HG03135 (cell line): Measurements from ENCODE around the gene ARRDC2.
"Not testable (repeated sequence)": the region's sequence is repeated elsewhere in the genome, so short reads cannot be mapped to it uniquely, and the experiment has no call there.

ENCODE experiments used
- ATAC-seq: cut with Tn5 transposase; IDR thresholded peaks from one replicate; pipeline ENCODE4 v1.9.1; 2021; ENCODE audit warnings: mild to moderate bottlenecking, moderate library complexity; ENCODE audit not compliant: unreplicated experiment

Gene ARRDC2

DNA sequence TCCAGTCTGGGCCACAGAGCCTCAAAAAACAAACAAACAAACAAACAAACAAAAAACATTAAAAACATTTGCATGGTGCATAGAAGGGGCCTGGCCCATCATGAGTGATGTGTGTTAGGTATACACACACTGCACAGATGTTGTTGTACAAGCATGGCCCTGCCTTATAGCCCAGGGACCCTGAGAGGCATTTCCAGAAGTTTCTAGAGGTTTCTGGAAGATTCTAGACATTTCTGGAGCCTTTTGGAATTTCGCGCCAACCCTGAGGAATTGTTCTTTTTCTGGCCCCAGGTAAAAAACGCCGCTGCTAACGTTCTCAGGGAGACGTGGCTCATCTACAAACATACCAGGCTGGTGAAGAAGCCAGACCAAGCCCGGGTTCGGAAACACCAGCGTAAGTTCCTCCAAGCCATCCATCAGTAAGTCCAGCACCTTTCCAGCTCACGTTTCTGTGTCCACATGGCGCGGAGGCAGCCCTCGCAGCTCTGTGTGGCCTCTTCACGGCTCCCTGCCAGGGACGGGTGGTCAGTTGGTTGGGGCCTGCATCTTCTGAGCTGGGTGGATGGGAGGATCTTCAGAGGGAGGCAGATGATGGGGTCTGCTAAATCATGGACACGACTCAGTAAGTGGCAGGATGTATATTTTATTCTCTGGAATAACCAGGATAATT is 18.4 kb upstream of the ARRDC2 start:
- no peak for ATAC-seq

DNA sequence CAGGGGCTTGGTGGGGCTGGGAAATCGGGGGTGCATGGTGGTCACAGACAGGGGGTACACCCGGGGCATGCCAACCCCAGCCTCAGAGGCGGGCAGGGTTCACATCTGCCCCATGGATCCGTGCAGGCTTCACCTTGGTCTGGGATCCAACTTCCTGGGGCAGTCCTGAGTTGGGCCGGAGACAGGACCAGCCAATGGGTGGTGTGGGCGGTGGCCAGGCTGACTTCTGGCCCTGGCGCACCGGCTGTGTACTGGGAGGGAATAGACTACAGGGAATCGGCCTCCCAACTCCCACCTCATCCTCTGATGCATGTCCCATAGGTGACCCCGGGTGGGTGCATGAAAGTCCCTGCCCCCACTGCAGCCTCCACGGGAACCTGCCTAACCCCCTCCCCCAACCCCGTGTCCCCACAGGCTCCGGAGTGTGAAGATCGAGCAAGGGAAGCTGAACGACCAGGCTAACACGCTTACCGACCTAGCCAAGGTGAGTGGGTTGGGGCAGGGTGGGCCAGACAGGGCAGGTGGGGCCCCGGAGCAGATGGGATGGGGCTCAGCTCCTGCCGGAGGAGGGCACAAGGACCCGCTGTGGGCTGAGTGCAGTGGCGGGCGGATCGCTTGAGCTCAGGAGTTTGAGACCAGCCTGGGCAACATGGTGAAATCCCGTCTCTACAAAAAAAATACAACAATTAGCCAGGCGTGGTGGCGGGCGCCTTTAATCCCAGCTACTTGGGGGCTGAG is 14.7 kb upstream of the ARRDC2 start:
- no peak for ATAC-seq

DNA sequence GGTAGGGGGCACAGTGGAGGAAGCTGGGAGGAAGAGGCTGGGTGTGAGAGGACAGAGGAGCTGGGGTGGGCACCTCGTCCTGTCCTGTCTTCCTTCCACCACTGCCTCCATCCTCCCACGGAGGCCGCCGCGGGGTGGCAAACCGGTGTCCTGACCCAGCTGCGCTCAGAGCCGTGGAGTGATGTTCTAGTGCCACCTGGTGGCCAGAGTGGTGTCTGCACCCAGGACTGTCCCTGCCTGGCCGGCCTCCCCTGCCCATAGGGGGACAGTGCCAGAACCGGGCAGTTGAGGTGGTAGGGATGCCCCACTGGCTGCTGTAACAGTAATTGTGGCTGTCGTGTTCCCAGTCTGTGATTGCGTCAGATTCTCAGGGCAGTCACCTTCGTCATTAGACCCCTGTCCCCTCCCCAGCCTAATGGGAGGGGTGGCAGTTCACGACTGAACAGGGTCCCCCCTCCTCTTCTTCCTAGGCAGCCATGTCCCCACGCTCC is 11.1 kb upstream of the ARRDC2 start:
- ATAC-seq: no peak

DNA sequence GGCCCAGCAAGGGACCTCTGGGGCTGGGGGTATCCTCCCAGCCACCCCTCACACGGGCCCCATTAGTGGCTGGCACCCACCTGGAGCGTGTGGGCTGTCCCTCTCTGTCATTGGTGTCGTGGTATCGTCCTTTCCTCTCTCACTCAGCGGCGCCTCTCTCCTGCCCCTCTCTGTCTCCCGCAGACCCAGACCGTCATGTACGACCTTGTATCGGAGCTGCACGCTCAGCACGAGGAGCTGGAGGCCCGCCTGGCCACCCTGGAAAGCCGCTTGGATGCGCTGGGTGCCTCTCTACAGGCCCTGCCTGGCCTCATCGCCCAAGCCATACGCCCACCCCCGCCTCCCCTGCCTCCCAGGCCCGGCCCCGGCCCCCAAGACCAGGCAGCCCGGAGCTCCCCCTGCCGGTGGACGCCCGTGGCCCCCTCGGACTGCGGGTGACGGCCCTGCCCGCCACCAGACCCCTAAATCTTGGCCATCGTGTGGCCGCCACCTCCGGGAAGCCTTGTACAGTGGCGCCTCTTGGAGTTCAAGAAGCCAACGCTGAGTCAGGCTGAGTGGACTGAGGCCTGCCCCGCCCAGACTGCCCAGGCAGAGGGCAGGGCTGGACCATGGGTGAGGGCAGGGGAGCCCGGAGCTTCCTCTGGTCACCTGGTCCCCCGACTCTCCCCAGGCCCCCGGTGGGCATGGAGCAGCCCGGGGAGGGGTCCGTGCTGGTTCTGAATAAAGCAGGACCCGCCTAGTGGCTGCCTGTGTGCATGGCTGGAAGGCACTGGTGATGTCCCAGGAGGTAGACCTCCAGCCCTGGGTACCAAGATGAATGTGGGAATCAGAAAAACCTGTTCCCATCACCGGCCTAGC is 9.8 kb upstream of the ARRDC2 start:
- ATAC-seq: no peak

DNA sequence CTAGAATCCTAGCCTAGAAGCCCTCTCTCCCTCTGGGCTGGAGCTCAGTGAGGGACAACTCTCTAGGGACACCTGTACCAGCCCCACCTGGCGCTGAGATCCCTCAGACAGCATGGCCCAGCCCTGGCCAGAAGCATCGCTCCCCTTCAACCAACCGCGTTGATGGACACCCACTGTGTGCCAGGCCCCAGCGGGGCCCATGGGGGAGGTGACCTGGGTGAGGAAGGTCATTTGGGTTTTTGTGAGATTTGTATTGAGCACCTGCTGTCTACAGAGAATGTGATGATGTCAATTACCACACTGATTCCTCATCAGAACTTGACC is 9.2 kb upstream of the ARRDC2 start:
- ATAC-seq: no peak

DNA sequence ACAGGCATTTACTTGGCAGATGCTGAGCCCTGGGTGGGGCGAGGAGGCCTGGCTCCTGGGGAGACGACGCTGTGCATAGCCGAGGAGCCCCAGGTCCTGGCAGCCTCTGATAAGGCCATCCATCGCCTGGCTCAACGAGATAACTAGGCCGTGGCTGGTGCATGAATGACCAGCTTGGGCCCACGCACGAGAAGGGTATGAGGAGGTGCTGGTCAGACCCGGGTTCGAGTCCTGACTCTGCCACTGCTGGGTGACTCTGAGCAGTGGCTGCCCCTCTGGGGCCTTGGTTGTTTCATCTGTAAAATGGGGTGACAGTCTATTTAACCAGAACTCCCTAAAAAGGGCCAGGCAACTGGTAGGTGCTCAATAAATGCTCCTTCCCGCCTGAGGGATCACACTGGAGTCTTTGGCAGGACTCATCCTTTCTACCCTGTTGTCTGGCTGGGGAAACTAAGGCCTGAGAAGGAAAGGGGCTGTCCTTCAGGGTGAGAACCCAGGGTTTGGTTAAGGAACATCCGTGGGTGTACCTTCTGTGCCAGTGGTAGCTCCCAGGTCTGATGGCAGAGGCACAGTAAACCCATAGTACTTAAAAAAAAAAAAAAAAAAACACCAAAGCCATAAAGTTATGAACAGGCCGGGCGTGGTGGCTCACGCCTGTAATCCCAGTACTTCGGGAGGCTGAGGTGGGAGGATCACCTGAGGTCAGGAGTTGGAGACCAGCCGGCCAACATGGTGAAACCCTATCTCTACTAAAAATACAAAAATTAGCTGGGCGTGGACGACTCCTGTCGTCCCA is 8.1 kb upstream of the ARRDC2 start:
- ATAC-seq: no peak

DNA sequence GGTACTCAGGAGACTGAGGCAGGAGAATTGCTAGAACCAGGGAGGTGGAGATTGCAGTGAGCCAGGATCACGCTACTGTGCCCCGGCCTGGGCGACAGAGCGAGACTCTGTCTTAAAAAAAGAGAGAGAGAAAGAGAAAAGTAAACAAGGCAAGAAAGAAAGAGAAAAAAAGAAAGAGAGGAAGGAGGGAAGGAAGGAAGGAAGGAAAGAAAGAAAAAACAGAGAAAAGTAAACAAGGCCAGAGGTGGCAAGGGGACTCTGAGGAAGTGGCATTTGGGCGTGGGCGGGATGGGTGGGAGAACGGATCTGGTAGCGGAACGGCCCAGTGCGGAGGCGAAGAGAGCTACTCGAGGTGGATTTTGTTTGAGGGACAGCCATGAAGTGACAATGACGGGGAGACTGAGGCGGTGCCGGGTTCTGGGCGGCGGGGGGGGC is 7.5 kb upstream of the ARRDC2 start:
- ATAC-seq: peak; percentile 11

DNA sequence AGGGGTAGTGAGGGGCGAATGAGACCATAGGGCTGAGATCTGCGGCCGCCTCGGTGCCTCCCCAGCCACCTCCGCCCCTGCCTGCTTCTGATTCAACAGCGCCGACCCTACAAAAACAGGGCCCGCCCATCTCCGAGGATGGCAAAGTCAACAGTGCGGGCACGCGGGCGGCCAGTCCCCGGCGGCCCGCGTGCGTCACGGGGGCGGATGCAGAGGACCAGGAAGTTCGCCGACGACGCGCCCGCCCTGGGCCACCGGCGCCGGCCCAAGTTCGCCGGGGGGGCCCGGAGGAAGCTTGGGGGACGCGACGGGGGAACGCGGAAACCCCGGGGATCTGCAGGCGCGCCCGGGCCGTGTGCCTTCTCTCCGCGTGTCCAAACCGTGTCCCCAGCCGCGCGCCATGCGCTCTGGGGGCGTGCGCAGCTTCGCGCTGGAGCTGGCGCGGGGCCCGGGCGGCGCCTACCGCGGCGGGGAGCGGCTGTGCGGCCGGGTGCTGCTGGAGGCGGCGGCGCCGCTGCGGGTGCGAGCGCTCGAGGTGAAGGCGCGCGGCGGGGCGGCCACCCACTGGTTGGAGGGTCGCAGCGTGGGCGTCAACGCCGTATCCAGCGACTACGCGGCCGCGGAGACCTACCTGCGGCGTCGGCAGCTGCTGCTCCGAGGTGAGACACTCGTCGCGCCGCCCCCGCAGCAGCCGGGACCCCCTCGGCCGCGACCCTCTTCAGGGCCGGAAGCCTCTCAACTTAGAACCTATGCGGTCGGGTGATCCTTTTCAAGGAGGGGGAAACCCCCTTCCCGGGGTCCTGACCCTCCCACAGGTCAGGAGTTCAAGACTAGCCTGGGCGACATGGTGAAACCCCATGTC is 6.8 kb upstream of the ARRDC2 start:
- peak; percentile 56 for ATAC-seq

DNA sequence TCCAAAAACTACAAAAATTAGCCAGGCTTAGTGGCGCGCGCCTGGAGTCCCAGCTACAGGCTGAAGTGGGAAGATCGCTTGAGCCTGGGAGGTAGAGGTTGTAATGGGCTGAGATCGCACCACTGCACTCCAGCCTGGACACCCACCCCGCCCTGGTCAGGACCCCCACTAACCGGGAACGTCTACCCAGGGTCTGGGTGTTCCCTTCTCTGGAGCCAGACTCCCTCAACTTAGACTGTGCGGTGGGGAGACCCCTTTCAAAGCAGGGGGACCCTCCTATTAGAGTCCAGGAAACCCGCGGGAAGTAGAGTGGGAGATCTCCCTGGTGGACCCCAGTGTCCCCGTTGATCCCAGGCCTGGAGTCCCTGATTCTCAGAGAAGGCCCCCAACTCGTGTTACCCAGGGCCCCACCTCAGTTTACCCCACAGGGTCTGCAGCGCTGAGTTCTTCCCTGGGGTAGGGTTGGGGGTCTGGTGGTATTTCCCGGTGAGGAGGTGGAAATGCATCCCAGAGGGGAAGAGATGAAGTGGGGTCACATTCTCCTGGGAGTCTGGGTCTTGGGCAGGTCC is 6.1 kb upstream of the ARRDC2 start:
- no peak for ATAC-seq

DNA sequence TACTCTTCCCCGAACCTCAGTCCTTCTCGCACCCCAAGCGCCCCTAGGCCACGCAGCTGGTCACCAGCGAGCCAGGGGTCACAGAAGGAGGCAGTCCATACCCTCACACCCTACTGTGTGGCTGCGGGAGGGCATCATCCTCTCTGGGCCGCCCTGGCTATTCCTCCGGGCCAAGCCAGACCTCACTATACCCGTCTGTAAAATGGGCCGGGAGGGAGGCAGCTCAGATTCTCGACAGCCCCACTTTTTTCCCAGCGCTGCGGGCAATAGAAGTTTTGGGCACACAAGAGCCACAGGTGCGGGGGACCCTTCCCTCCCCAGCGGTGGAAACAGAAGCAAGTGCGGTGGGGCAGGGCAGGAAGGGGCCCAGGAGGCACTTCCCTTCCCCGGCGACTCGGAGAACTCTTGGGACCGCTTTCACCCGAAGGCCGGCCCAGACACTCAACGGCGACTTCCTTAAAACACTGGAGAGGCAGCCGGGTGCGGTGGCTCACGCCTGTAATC is 5.6 kb upstream of the ARRDC2 start:
- no peak for ATAC-seq

DNA sequence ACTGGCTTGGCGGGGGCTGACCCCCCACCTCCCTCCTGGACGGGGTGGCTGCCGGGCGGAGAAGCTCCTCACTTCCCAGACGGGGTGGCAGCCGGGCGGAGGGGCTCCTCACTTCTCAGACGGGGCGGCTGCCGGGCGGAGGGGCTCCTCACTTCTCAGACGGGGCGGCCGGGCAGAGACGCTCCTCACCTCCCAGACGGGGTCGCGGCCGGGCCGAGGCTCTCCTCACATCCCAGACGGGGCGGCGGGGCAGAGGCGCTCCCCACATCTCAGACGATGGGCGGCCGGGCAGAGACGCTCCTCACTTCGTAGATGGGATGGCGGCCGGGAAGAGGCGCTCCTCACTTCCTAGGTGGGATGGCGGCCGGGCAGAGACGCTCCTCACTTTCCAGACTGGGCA is 2.2 kb upstream of the ARRDC2 start:
- not testable (repeated sequence) for ATAC-seq

DNA sequence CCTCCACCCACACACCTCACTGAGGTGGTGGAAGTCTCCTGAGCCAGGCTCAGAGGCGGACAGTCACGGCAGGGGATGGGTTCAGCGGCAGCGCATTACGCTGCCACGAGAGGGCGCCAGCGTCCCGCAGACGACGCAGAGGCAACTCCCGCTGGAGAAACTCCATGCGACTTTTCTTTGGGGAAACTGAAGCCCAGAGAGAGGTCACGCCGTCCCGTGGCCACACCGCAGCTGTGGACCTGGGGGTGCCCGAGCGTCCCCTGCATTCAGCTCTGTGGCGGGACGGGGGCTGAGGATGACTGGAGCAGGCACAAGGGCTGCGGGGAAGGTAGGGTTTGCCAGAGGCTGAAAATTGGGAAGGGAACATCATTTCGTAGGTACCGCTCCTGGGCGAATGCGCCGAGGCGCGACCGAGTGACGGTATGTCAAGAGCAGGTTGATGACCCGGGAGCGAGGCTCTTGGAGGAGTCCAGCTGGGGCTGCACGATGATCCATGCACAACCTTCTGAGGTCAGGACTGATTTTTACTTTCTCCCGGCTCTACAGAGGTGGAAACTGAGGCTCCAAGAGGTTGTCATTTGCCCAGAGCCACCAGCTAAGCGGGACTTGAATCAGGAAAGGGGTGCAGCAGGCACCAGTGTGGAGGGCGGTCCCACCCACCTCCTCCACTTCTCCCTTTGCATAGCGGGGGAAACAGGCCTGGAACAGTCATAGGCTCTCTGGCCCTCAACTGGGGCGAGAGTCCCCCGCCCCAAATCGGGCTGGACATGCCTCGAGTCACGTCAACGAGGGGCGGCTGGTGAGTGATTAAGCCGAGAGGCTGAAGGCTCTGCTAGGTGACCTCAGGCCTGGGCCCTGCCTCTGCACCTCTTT is 690 bp upstream of the ARRDC2 start:
- ATAC-seq: peak; percentile 46

DNA sequence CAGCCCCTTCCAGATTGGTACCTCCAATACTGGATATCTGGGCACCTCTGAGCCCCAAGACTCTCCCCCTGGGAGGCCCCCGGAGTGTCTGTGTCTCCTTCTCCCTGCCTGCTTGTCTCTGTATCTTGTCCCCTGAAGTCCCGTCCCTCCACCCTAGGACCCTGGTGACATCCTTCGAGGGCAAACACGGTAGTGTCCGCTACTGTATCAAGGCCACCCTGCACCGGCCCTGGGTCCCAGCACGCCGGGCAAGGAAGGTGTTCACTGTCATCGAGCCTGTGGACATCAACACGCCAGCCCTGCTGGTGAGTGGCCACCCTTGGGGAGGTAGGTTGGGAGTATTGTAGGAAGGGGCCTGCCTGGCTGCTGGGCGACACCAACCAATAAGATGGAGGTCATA is 844 bp downstream of the ARRDC2 start:
- ATAC-seq: no peak

DNA sequence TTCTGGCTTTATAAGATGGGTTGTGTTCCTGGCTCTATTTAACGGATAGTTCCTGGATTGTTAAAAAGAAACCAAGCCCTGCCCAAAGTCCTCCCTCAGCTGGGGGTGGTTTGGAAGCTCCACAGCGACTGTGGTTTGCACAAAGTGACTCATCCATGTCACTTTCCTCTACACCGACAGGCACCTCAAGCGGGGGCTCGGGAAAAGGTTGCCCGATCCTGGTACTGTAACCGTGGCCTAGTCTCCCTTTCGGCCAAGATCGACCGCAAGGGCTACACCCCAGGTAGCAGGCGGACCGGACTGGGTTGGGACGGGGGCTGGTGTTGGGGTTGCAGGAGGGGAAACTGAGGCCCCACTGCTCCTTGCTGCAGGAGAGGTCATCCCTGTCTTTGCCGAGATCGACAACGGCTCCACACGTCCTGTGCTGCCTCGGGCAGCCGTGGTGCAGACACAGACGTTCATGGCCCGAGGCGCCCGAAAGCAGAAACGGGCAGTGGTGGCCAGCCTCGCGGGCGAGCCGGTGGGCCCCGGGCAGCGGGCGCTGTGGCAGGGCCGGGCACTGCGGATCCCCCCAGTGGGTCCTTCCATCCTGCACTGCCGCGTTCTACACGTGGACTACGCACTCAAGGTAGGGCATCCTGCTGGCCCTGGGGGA is 1.6 kb downstream of the ARRDC2 start:
- ATAC-seq: no peak

DNA sequence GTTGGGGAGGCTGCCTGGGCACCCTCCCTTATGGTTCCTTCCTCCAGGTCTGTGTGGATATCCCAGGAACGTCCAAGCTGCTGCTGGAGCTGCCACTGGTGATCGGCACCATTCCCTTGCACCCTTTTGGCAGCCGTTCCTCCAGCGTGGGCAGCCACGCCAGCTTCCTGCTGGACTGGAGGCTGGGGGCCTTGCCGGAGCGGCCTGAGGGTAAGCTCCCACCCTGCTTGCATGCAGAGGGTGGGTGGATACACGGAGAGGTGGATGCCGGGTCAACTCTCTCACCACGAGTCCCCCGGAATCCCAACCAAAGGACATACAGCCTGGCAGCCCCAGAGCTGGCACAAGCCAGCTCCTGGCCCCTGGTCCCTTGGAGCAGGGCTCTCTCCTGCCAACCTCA is 2.2 kb downstream of the ARRDC2 start:
- no peak for ATAC-seq

DNA sequence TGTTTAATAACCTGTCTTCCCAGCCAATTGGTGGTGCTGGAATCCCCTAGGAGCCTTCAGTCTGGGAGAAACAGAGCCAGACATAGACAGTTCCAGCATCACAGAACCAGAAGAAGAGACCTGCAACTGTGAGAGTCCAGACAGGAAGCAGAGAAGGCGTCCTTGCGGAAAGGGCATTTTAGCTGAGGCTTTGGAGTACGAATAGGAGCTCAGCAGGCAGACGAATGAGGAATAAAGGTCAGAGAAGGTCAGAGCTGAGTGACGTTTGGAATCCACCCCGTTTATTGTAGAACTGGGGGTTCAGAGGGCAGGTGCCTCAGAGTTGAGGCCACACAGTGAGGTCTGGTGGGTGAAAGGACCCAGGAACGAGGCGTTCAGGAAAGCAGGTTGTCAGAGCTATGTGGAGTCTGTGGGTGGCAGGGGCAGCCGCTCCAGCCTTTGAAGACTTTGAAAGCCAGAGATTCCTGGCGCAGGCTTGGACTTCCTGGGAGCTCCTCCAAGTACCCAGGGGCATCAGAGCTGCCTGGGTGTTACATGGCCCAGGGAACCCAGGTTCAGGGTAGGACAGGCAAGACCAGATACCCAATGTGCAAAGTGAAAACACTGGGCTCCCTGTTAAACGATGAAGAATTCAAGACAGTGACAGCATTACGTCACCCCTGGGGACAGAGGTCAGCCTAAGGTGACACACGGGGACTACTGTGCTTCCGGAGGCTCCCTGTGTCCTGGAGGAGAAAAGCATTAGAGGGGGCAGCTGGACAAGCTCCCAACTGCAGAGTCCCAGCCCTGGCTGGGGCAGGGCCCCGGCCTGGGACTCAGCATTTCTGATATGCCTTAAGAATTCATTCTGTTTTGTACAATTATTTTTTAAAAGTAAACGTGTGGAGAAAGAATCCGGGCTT is 5.5 kb downstream of the ARRDC2 start:
- ATAC-seq: no peak

DNA sequence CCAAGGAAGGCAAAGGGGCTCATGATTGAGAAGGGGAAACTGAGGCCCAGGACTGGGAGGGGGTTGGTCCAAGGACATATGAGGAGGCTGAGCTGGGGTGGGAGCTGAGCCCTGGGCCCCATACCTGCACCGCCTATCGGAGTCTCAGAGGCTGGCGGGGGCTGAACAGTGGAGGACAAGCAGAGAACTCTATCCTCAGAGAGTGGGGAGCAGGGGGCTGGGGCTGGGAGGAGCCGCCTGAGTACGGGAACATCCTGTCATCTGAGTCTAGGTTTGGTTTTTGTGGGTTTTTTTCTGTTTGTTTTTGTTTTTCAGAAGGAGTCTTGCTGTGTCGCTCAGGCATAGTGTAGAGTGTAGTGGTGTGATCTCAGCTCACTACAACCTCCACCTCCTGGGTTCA is 6.2 kb downstream of the ARRDC2 start:
- no peak for ATAC-seq
